Small intestine (tissue), 7 donors: ENCODE measurements around the gene PHB1. TPM values are rescaled to one million over a fixed set of nuclear protein-coding genes. Genes with fewer than 3 reads are reported as not detected.

Experiments
- DNase-seq, 2 donors: peaks; one replicate each; pipeline versions ENCODE4 v3.0.0 to v3.0.0-alpha.2; 2013
- FAIRE-seq: peaks from 2 replicates; lab custom pipeline; 2012; peaks lifted over from hg19 to GRCh38; lab: Jason Lieb, UNC
- H3K27ac ChIP-seq, 3 donors: one replicate each; pipeline ENCODE4 v1.5.1; 2013; ENCODE audit warnings: low read length in 2 of 3, mild to moderate bottlenecking in 2 of 3, control low read depth in 1 of 3, inconsistent platforms in 1 of 3, low read depth in 1 of 3, moderate library complexity in 1 of 3
- H3K27me3 ChIP-seq, 3 donors: one replicate each; pipeline ENCODE4 v1.6.1; 2013; ENCODE audit warnings: low read length in 3 of 3, inconsistent platforms in 1 of 3; ENCODE audit not compliant: control insufficient read depth in 3 of 3, insufficient read depth in 3 of 3
- H3K36me3 ChIP-seq, 3 donors: one replicate each; pipeline ENCODE4 v1.6.1; 2013; ENCODE audit warnings: low read length in 3 of 3, inconsistent platforms in 1 of 3, low read depth in 1 of 3, mild to moderate bottlenecking in 1 of 3, moderate library complexity in 1 of 3; ENCODE audit not compliant: control insufficient read depth in 3 of 3, insufficient read depth in 2 of 3
- H3K4me1 ChIP-seq, 3 donors: one replicate each; pipeline ENCODE4 v1.6.1; 2013; ENCODE audit warnings: low read length in 2 of 3, inconsistent platforms in 1 of 3, low read depth in 1 of 3, mild to moderate bottlenecking in 1 of 3, moderate library complexity in 1 of 3; ENCODE audit not compliant: control insufficient read depth in 3 of 3, insufficient read depth in 2 of 3
- H3K4me3 ChIP-seq, 3 donors: one replicate each; pipeline ENCODE4 v1.5.1; 2013; ENCODE audit warnings: low read length in 3 of 3, control low read depth in 1 of 3, inconsistent platforms in 1 of 3, low read depth in 1 of 3, mild to moderate bottlenecking in 1 of 3, moderate library complexity in 1 of 3
- H3K9me3 ChIP-seq, 2 donors: one replicate each; pipeline ENCODE4 v1.6.1; 2013; ENCODE audit warnings: low read depth in 1 of 2, low read length in 1 of 2; ENCODE audit not compliant: control insufficient read depth in 2 of 2, insufficient read depth in 1 of 2
- WGBS, 3 donors: extraction: QIAGEN DNeasy Blood & Tissue Kit; methylation state at CpG; one replicate each; pipeline ENCODE4 v1.1.7; 2013; 5-methylcytosine and 5-hydroxymethylcytosine counted together
- polyA plus RNA-seq, 4 donors: library from polyadenylated mRNA; stranded (reverse) in 3 of 4; unstranded in 1 of 4; fragments of 200-250 nt in 3 of 4; fragments of 120-200 nt in 1 of 4; gene quantifications; one replicate each; pipeline versions ENCODE4 v1.2.1 to v1.2.3, GENCODE V29; 2013
- donor health status: healthy with polysubstance abuse.
- donor health status: control.
- donor health status: control.
- donor health status: Bipolar disorder and iron deficiency.
- donor health status: healthy.

PHB1 gene
- polyA plus RNA-seq, 4 donors: 108 to 301 (median 134) TPM

GRCh38 chr17:49438436-49439278 is 24.0 kb upstream of the PHB1 start:
- FAIRE-seq (no peak), DNase-seq (no peak)
- H3K36me3 ChIP-seq: no peaks in the 10 kb centered on the region
- H3K4me3 ChIP-seq: no peak overlapping the region
- no peak overlapping the region for H3K27ac ChIP-seq
- H3K27me3 ChIP-seq: peaks cover 0 to 41% (median 9%) of the 10 kb centered on the region in 3 donors
- no peaks in the 10 kb centered on the region for H3K9me3 ChIP-seq
- H3K4me1 ChIP-seq: peaks cover 0 to 6% (median 0%) of the 10 kb centered on the region in 3 donors
- WGBS, 3 donors: 16 to 24% (median 18%) methylated on average over 24 to 30 of the region's 30 CpGs

GRCh38 chr17:49437696-49438435 is 23.2 kb upstream of the PHB1 start:
- FAIRE-seq: no peak

GRCh38 chr17:49436174-49436573 is 21.5 kb upstream of the PHB1 start:
- Histone ChIP-seq H3K27ac (no peak overlapping the region), H3K4me1 (peaks cover 0 to 6% (median 0%) of the 10 kb centered on the region in 3 donors), H3K9me3 (no peaks in the 10 kb centered on the region), H3K36me3 (no peaks in the 10 kb centered on the region), H3K27me3 (peaks cover 0 to 43% (median 9%) of the 10 kb centered on the region in 3 donors), H3K4me3 (no peak overlapping the region)
- DNase-seq (no peak), FAIRE-seq (no peak)
- 49 to 65% (median 58%) methylated on average over 4 of the region's 4 CpGs for WGBS, 3 donors

More at GRCh38 chr17:49437696-49438435, 23.2 kb upstream of the PHB1 start:
- Histone ChIP-seq H3K9me3 (no peaks in the 10 kb centered on the region), H3K27ac (no peak overlapping the region), H3K27me3 (peaks cover 0 to 44% (median 9%) of the 10 kb centered on the region in 3 donors), H3K4me1 (peaks cover 0 to 6% (median 0%) of the 10 kb centered on the region in 3 donors), H3K36me3 (no peaks in the 10 kb centered on the region), H3K4me3 (no peak overlapping the region)
- DNase-seq: no peak
- 54 to 71% (median 70%) methylated on average over 7 of the region's 7 CpGs for WGBS, 3 donors

- DNase-seq (no peak), FAIRE-seq (no peak)
- H3K36me3 ChIP-seq: no peaks in the 10 kb centered on the region
- H3K27me3 ChIP-seq: peaks cover 0 to 43% (median 9%) of the 10 kb centered on the region in 3 donors
- H3K27ac ChIP-seq: no peak overlapping the region
- no peaks in the 10 kb centered on the region for H3K9me3 ChIP-seq
- WGBS, 3 donors: 18 to 59% (median 28%) methylated on average over 4 of the region's 4 CpGs
- H3K4me1 ChIP-seq: peaks cover 0 to 6% (median 0%) of the 10 kb centered on the region in 3 donors
- no peak overlapping the region for H3K4me3 ChIP-seq
Measured at GRCh38 chr17:49435671-49436029, 21.0 kb upstream of the PHB1 start.

GRCh38 chr17:49434821-49435670 is 20.4 kb upstream of the PHB1 start:
- Histone ChIP-seq H3K27me3 (peaks cover 0 to 40% (median 9%) of the 10 kb centered on the region in 3 donors), H3K27ac (no peak overlapping the region), H3K9me3 (no peaks in the 10 kb centered on the region), H3K36me3 (no peaks in the 10 kb centered on the region), H3K4me3 (no peak overlapping the region), H3K4me1 (peaks cover 0 to 6% (median 0%) of the 10 kb centered on the region in 3 donors)
- FAIRE-seq (no peak), DNase-seq (peak; percentile 31 to 51)
- 52 to 60% (median 58%) methylated on average over 13 of the region's 13 CpGs for WGBS, 3 donors

- no peaks in the 10 kb centered on the region for H3K4me1 ChIP-seq
- H3K27ac ChIP-seq: no peak overlapping the region
- FAIRE-seq (no peak), DNase-seq (no peak)
- H3K4me3 ChIP-seq: no peak overlapping the region
- peaks cover 0 to 21% (median 0%) of the 10 kb centered on the region in 3 donors for H3K27me3 ChIP-seq
- 84 to 94% (median 86%) methylated on average over 4 of the region's 4 CpGs for WGBS, 3 donors
- no peaks in the 10 kb centered on the region for H3K9me3 ChIP-seq
- H3K36me3 ChIP-seq: no peaks in the 10 kb centered on the region
Measured at GRCh38 chr17:49433000-49433694, 18.5 kb upstream of the PHB1 start.

GRCh38 chr17:49431743-49432142 is 17.1 kb upstream of the PHB1 start:
- WGBS, 3 donors: 79 to 86% (median 83%) methylated on average over 8 of the region's 8 CpGs
- Histone ChIP-seq H3K27ac (no peak overlapping the region), H3K4me1 (no peaks in the 10 kb centered on the region), H3K4me3 (no peak overlapping the region), H3K27me3 (peaks cover 0 to 8% (median 0%) of the 10 kb centered on the region in 3 donors), H3K9me3 (no peaks in the 10 kb centered on the region), H3K36me3 (no peaks in the 10 kb centered on the region)
- DNase-seq (no peak), FAIRE-seq (no peak)
